Stimulated activated CD4-positive, alpha-beta T cell treated with anti-CD3 and anti-CD28 coated beads, Interleukin-15, amount 100 ng/mL, for 48 hours (primary cell): ENCODE measurements around the gene TNNI3.
"Not testable (repeated sequence)": the region's sequence is repeated elsewhere in the genome, so short reads cannot be mapped to it uniquely, and the experiment has no call there.

ENCODE experiments used
- DNase-seq, 2 donors: peaks; one replicate each; pipeline ENCODE4 v3.0.0-alpha.2; 2020; ENCODE audit warnings: low read depth in 2 of 2

Gene TNNI3

DNA sequence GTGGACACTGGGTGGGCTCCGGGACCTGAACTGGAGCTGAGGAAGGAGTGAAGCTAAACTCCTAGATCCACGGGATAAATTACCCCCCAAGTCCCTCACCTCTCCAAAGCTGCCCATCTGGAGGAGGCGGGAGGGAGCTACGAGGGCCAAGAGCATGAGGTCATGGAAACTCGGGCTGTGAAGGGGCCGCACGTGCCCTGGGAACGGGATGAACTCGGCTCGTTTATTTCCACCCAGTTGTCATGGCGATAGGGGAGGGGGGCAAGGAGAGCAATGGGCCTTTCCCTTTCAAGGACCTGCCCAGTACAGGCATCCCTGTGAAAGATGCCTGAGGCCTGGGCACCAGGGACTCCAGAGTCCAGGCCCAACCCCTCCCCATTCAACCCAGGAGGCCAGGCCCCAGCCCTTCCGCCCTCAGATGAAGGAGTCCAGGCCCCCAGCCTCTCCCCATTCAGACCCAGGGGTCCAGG is 43.9 kb downstream of the TNNI3 start:
- no peak for DNase-seq

DNA sequence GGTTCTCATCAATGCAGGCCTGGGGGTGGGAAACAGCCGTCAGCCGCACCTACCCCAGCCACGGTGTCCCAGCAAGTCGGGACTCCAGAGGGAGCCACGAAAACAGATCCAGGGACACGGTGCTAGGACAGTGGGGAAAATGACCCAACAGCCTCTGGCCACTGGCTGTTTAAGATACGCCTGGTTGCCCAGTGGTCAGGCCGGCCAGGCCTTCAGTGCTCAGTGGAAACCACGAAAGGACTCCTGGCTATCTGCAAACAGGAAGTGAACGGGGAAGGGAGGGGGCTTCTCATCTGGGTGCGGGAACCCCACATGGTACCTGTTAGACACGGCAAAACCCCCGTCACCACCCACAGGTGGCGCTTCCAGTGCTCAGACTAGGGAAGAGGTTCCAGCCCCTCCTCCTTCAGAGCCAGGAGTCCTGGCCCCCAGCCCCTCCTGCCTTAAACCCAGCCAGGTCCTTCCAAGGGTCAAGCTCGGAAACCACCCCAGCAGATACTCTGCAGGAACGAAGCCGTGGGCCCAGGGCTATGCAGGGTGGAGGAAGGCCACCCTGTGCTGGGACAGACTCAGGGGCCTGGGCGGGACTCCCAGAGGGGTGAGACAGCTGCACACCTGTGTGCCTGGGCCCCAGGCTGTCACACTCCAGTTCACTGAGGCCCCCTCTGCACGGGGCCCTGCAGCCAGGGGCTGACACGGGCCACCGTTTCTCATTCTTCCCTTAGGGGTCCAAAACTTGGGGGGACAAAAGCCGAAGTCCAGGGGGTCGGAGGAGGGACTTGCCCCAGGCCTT is 44.6 kb downstream of the TNNI3 start:
- DNase-seq = no peak

DNA sequence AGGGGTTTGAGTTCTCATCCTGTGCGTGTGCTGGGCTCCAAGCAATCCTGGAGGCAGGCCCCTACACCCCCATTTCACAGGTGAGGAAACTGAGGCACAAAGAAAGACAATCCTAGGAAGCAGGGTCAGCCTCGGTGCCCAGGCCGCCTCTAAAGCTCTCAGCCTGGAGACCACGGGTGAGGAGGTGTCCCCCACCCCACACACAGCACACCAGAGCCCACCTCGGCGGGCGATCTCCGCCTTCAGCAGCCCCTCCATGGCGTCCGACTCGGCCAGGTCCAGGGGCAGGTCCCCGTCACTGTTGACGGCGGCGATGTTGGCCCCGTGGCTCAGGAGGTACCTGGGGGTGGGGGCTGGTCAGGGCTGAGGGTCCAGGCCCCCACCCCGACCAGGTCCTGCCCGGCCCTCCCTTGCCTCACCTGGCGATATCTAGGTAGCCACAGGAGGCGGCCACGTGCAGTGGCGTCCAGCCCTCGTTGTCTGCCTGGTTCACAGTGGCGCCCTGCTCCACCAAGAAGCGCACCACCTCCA is 45.2 kb downstream of the TNNI3 start:
- DNase-seq = no peak

DNA sequence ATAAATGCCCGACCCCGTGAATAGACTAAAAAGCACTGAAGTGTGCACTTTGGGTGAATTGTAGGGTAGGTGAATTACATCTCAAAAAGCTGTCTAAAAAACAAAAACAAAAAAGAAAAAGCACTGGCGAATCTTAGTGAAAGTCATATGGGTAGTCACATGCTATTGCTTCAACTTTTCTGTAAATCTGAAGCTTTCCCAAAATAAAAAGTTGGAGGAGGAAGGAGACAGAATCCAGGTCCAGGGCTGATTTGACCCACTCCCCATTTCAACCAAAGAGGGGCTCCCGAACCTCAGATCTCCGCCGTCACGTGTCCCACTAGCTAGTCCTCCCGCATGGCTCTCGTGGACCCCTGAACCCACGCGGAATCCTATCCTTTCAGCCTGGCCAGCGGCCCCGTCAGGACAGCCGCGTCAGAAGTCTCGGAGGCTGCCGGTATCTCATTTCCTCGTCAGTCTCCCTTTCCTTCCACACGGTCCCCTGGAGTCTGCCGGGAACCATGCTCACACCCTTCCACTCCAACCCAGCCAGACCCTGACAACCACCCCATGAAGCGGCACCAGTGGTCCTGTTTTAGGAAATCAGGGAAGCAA is 46.2 kb downstream of the TNNI3 start:
- DNase-seq = no peak

DNA sequence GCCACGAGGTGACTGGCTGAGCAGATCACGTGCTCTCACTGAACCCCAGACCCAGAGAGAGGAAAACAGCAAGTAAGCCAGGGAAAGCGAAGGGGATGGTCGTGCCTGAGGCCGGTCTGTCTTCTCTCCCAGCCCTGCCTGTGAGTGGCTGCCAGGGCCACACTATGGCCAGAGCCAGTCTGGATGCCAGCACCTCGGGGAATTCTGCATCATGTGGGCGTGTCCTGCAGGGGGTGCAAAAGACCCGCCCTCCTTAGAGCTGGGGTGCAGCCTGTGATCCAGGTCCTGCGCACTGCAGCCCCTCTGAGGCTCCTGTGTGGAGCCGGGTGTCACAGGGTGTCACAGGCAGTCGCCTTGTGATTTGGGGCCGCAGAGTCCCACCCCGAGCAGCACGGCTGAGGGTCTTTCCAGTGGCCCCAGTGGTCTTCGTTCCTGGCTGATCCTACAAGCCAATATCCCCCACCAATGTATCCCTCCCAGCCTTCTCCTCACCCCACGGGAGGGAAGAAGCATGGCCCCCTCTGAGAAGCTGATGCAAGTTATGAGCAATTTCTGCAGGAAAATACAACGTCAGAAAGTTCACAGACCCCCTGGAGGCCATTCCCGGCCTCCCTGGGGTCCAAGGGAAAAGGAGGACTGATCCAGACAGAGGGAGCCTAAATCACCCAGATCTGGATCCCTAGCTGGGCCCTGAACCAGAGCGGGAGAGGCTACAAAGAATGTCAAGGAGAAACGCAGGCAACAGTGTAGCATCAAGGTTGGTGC is 47.8 kb downstream of the TNNI3 start:
- no peak for DNase-seq

DNA sequence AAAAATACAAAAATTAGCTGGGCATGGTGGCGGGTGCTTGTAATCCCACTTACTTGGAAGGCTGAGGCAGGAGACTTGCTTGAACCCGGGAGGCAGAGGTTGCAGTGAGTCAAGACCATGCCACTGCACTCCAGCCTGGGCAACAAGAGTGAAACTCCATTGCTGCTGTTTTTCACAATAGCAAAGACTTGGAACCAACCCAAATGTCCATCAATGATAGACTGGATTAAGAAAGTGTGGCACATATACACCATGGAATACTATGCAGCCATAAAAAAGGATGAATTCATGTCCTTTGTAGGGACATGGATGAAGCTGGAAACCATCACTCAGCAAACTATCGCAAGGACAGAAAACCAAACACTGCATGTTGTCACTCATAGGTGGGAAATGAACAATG is 50.3 kb downstream of the TNNI3 start:
- not testable (repeated sequence) for DNase-seq

DNA sequence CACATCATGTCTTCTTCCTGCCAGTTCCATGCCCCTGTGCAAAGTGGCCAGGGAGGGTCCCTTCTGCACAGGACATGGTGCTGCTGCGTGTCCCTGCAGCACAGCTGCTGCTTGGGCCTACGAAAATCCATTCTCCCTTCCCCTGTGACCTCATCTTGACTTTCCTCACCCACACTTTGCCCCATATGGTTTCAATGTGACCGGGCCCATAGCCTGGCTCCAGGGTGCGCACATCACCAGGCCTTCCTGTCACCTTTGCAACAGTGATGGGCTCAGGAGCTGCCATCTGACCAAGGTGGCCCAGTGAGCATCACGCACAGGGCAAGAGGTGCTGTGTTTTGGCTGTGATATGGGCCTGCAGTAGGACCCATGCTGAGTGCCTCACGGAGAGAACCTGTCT is 50.9 kb downstream of the TNNI3 start:
- no peak for DNase-seq

DNA sequence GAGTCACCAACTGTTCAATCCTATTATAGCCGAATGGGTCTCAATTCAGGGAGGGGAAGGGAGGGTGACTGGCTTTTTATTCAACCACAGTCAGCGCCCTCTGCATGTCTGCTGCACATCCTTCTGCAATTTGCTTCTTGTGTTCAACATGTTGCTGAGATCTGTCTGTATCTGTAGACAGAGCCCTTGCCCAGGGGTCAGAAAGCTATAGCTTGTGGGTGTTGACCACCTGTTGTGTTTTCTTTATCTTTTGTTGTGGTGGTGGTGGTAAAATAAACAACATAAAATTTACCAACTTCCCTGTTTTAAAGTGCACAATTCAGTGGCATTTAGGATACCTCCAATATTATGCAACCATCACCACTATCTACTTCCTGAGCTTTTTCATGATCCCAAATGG is 52.3 kb downstream of the TNNI3 start:
- no peak for DNase-seq

DNA sequence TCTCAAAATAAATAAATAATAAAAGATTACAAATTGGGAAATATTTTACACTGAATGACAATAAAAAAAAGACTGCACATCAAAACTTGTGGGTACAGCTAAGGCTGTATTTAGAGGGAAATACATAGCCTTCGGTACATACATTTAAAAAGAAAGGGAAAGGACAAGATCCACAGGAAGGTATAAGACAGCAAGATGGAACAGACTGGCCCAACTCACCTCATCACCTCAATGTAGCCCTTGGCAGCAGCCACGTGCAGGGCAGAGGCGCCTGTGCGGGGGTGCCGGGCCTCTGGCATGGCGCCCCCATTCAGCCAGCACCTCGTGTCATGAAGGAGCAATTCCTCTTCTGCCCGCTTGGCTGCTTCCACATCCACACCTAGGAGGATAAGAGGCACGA is 54.3 kb downstream of the TNNI3 start:
- no peak for DNase-seq
